ENCODE results near the gene KCNIP4. TPM values are rescaled to one million over a fixed set of nuclear protein-coding genes. Genes with fewer than 3 reads are reported as not detected.

Gene KCNIP4
- total RNA-seq, 1 donor from 2014 or later: 0.59 TPM

GRCh38 chr4:21045119-21045518, 903.5 kb downstream of the KCNIP4 start:
- no peak overlapping the region for H3K4me3 ChIP-seq (ENCODE audit: insufficient read depth, low read depth, low read length)
- no peaks in the 10 kb centered on the region for H3K27me3 Mint-ChIP-seq (ENCODE audit: low read depth, unreplicated experiment)
- H3K9me3 ChIP-seq (ENCODE audit: insufficient read depth, low read depth, low read length): no peaks in the 10 kb centered on the region
- H2AFZ ChIP-seq (ENCODE audit: low read depth, low read length): no peak overlapping the region
- H3K27ac Mint-ChIP-seq (ENCODE audit: unreplicated experiment): no peak overlapping the region
- TF ChIP-seq, protein P1, sequence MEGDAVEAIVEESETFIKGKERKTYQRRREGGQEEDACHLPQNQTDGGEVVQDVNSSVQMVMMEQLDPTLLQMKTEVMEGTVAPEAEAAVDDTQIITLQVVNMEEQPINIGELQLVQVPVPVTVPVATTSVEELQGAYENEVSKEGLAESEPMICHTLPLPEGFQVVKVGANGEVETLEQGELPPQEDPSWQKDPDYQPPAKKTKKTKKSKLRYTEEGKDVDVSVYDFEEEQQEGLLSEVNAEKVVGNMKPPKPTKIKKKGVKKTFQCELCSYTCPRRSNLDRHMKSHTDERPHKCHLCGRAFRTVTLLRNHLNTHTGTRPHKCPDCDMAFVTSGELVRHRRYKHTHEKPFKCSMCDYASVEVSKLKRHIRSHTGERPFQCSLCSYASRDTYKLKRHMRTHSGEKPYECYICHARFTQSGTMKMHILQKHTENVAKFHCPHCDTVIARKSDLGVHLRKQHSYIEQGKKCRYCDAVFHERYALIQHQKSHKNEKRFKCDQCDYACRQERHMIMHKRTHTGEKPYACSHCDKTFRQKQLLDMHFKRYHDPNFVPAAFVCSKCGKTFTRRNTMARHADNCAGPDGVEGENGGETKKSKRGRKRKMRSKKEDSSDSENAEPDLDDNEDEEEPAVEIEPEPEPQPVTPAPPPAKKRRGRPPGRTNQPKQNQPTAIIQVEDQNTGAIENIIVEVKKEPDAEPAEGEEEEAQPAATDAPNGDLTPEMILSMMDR (IDR thresholded peaks at IDR 0.05; ENCODE audit: insufficient read depth, low read depth, low read length): no peak
- TF ChIP-seq EZH2 (IDR thresholded peaks at IDR 0.05; ENCODE audit: insufficient read depth, low read length): no peak
- H3K36me3 Mint-ChIP-seq (ENCODE audit: low read depth, unreplicated experiment): no peaks in the 10 kb centered on the region
- no peaks in the 10 kb centered on the region for H3K79me2 ChIP-seq (ENCODE audit: insufficient read depth, low read length)
- H4K20me1 ChIP-seq (ENCODE audit: insufficient read depth, low read length): no peaks in the 10 kb centered on the region
- H3K27ac ChIP-seq (ENCODE audit: low read depth, low read length): no peak overlapping the region
- no peak overlapping the region for H3K4me2 ChIP-seq (ENCODE audit: low read length)
- H3K36me3 ChIP-seq (ENCODE audit: insufficient read depth, low read length): no peaks in the 10 kb centered on the region
- H3K9ac ChIP-seq (ENCODE audit: low read length): no peak overlapping the region
- H3K27me3 ChIP-seq (ENCODE audit: insufficient read depth, low read length): no peaks in the 10 kb centered on the region
- no peaks in the 10 kb centered on the region for H3K9me3 Mint-ChIP-seq (ENCODE audit: unreplicated experiment)
- DNase-seq (ENCODE audit: low read depth) (no peak), FAIRE-seq (no peak)
- H3K4me1 ChIP-seq (ENCODE audit: insufficient read depth, low read length): no peaks in the 10 kb centered on the region
- H3K4me3 Mint-ChIP-seq (ENCODE audit: unreplicated experiment): no peak overlapping the region
- H3K4me1 Mint-ChIP-seq (ENCODE audit: low read depth, unreplicated experiment): peaks cover 1% of the 10 kb centered on the region

DNA sequence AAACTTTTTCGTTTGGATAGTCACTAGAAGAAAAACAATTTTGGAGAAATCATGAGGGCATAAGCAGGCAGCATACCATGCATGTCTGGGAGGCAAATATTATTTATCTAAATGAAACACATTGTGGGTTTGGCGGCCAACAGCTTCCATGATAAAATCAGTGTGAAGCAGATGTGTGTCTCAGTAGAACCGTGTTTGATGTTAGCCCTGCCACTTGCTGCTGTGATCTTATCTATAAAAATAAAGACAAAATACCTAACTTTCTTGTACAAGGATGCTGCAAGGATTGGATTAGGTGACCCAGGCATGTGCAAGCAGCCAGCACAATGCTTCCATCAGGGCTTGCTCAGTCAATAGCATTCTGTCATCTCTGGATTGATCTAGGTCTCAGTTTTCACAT, 906.9 kb downstream of the KCNIP4 start:
- no peak overlapping the region for H3K9ac ChIP-seq (ENCODE audit: low read length)
- H3K4me3 ChIP-seq (ENCODE audit: insufficient read depth, low read depth, low read length): no peak overlapping the region
- no peaks in the 10 kb centered on the region for H3K9me3 ChIP-seq (ENCODE audit: insufficient read depth, low read depth, low read length)
- FAIRE-seq (no peak), DNase-seq (ENCODE audit: low read depth) (no peak)
- TF ChIP-seq, protein P1 (IDR thresholded peaks at IDR 0.05; ENCODE audit: insufficient read depth, low read depth, low read length): no peak
- TF ChIP-seq EZH2 (IDR thresholded peaks at IDR 0.05; ENCODE audit: insufficient read depth, low read length): no peak
- no peaks in the 10 kb centered on the region for H3K27me3 ChIP-seq (ENCODE audit: insufficient read depth, low read length)
- no peak overlapping the region for H3K4me2 ChIP-seq (ENCODE audit: low read length)
- H4K20me1 ChIP-seq (ENCODE audit: insufficient read depth, low read length): no peaks in the 10 kb centered on the region
- H3K79me2 ChIP-seq (ENCODE audit: insufficient read depth, low read length): no peaks in the 10 kb centered on the region
- Mint-ChIP-seq H3K4me3 (ENCODE audit: unreplicated experiment) (no peak overlapping the region), H3K4me1 (ENCODE audit: low read depth, unreplicated experiment) (peaks cover 1% of the 10 kb centered on the region), H3K27me3 (ENCODE audit: low read depth, unreplicated experiment) (no peaks in the 10 kb centered on the region), H3K27ac (ENCODE audit: unreplicated experiment) (no peak overlapping the region), H3K9me3 (ENCODE audit: unreplicated experiment) (no peaks in the 10 kb centered on the region), H3K36me3 (ENCODE audit: low read depth, unreplicated experiment) (no peaks in the 10 kb centered on the region)
- no peak overlapping the region for H3K27ac ChIP-seq (ENCODE audit: low read depth, low read length)
- no peak overlapping the region for H2AFZ ChIP-seq (ENCODE audit: low read depth, low read length)
- H3K36me3 ChIP-seq (ENCODE audit: insufficient read depth, low read length): no peaks in the 10 kb centered on the region
- no peaks in the 10 kb centered on the region for H3K4me1 ChIP-seq (ENCODE audit: insufficient read depth, low read length)

DNA sequence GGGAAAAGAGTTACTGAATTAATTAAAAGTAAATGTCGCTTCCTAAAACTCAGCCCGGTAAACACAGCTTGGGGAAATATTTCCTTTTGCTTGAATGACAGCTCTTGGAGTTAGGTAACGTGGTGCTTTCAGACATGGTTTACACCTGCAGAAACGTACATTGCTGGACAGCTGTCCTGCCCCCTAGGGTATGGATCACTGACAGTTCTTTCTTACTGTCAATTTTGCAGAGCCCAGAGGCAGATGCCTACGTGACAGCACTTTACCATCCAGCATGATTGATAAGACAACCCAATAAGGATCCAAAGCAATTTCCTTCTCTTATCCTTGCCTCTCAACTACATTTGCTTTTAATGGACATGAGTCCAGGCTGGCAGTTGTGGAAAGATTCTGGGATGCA, 913.8 kb downstream of the KCNIP4 start:
- Histone ChIP-seq H3K9me3 (ENCODE audit: insufficient read depth, low read depth, low read length) (no peaks in the 10 kb centered on the region), H3K79me2 (ENCODE audit: insufficient read depth, low read length) (no peaks in the 10 kb centered on the region), H3K4me2 (ENCODE audit: low read length) (no peak overlapping the region), H3K4me3 (ENCODE audit: insufficient read depth, low read depth, low read length) (no peak overlapping the region), H3K27me3 (ENCODE audit: insufficient read depth, low read length) (no peaks in the 10 kb centered on the region), H2AFZ (ENCODE audit: low read depth, low read length) (no peak overlapping the region), H3K27ac (ENCODE audit: low read depth, low read length) (no peak overlapping the region), H3K4me1 (ENCODE audit: insufficient read depth, low read length) (no peaks in the 10 kb centered on the region), H3K9ac (ENCODE audit: low read length) (no peak overlapping the region), H4K20me1 (ENCODE audit: insufficient read depth, low read length) (no peaks in the 10 kb centered on the region), H3K36me3 (ENCODE audit: insufficient read depth, low read length) (no peaks in the 10 kb centered on the region)
- Mint-ChIP-seq H3K4me1 (ENCODE audit: low read depth, unreplicated experiment) (peaks cover 10% of the 10 kb centered on the region), H3K9me3 (ENCODE audit: unreplicated experiment) (no peaks in the 10 kb centered on the region), H3K36me3 (ENCODE audit: low read depth, unreplicated experiment) (no peaks in the 10 kb centered on the region), H3K27me3 (ENCODE audit: low read depth, unreplicated experiment) (no peaks in the 10 kb centered on the region), H3K27ac (ENCODE audit: unreplicated experiment) (no peak overlapping the region), H3K4me3 (ENCODE audit: unreplicated experiment) (no peak overlapping the region)
- no peak for FAIRE-seq
- no peak for DNase-seq (ENCODE audit: low read depth)
- TF ChIP-seq EZH2 (IDR thresholded peaks at IDR 0.05; ENCODE audit: insufficient read depth, low read length): no peak
- TF ChIP-seq, protein P1 (IDR thresholded peaks at IDR 0.05; ENCODE audit: insufficient read depth, low read depth, low read length): no peak
